Retinal pigment epithelial cell (primary cell): ENCODE data around the gene TEX2.

ENCODE experiments used
- DNase-seq: peaks from one replicate; pipeline ENCODE4 v3.0.0-alpha.2; 2010; ENCODE audit warnings: low read depth
- H3K4me3 ChIP-seq: 2 replicates; pipeline ENCODE4 v1.5.1; 2011; ENCODE audit warnings: mild to moderate bottlenecking, low read length, control low read depth, moderate library complexity
- TF ChIP-seq, protein P1 (sequence below): conservative IDR thresholded peaks from 2 replicates; pipeline ENCODE4 v1.5.1; 2011; ENCODE audit warnings: low read depth, low read length, control low read depth, inconsistent platforms

The TEX2 gene

DNA sequence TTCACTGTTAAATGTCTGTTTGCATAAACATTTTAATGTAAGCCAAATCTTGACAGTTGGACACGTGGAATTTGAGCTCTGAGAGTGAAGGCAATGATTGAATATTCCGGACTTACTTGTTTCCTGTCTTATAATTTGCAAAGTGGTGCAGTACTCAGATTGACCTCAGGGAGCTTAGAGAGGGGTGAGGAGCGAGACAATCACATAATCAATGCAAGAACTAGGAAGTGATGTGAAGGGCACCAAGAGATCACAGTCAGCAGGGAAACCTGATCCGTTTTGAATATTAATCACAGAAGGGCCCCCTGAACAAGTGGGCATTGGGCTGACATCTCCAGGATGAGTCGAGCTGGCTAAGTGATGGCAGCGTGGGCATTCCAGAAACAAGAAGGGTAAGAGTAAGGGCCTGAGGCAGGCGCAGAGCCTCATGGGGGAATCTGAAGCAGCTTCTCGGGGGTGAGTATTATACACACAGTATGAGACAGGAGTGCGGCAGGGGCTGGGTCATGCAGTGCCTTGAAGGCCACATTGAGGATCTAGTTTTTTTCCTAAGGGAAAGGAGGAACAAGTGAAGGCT is 26.1 kb downstream of the TEX2 start:
- DNase-seq: no peak
- H3K4me3 ChIP-seq: no peak overlapping the region
- TF ChIP-seq, protein P1, sequence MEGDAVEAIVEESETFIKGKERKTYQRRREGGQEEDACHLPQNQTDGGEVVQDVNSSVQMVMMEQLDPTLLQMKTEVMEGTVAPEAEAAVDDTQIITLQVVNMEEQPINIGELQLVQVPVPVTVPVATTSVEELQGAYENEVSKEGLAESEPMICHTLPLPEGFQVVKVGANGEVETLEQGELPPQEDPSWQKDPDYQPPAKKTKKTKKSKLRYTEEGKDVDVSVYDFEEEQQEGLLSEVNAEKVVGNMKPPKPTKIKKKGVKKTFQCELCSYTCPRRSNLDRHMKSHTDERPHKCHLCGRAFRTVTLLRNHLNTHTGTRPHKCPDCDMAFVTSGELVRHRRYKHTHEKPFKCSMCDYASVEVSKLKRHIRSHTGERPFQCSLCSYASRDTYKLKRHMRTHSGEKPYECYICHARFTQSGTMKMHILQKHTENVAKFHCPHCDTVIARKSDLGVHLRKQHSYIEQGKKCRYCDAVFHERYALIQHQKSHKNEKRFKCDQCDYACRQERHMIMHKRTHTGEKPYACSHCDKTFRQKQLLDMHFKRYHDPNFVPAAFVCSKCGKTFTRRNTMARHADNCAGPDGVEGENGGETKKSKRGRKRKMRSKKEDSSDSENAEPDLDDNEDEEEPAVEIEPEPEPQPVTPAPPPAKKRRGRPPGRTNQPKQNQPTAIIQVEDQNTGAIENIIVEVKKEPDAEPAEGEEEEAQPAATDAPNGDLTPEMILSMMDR: peak; percentile 37

DNA sequence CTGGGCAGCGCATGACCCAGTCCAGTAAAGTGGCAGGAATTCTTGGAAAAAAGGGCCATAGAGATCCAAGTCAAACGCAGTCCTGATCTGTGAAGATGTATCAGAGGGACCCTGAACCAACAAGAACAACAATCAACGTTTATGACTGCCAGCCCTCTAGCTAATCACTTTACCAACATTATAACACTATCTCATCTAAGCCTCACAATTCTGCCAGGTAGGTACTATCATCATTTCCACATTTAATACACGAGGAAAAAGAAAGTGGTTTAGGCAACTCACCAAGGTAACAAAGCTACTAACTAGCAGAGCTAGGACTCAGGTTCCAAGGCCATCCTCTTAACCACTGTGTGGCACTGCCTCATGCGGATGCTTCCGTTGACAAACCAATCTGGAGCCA is 28.1 kb downstream of the TEX2 start:
- TF ChIP-seq, protein P1: no peak
- DNase-seq: no peak
- H3K4me3 ChIP-seq: no peak overlapping the region

DNA sequence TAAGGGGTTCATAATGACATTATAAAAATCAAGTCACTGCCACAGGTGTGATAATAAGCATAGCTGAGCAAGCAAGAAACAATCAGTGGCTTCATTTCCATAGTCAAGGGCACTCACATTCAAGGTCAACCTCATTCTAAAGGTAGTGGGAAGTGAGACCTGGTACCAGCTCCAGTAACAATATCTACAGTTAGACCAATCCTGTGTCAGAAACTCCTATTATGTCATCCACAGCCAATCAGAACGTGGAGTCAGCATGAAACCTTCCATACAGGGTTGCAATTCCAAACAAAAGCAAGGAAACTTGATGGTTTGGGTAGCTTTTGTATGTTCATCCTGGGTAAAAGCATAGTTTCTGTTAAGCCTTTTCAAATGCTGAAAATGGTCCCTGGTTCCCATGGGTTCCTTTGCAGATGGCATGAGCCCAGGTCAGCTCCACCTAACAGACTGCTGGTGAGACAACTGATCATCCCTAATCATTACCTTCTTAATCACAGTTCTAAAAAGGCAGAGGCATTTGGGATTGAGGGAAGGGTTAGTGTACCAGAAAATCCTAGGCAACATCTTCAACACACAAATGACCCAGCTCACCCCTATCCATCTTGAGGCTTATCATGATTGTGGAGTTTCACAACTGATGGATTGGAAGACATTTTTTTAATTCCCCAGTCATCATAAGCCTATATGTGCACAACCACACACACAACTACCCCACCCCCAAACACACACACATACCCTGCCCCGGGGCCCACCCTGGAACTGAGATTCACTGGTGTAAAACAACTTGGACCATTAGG is 30.4 kb downstream of the TEX2 start:
- H3K4me3 ChIP-seq: no peak overlapping the region
- TF ChIP-seq, protein P1: no peak
- no peak for DNase-seq

DNA sequence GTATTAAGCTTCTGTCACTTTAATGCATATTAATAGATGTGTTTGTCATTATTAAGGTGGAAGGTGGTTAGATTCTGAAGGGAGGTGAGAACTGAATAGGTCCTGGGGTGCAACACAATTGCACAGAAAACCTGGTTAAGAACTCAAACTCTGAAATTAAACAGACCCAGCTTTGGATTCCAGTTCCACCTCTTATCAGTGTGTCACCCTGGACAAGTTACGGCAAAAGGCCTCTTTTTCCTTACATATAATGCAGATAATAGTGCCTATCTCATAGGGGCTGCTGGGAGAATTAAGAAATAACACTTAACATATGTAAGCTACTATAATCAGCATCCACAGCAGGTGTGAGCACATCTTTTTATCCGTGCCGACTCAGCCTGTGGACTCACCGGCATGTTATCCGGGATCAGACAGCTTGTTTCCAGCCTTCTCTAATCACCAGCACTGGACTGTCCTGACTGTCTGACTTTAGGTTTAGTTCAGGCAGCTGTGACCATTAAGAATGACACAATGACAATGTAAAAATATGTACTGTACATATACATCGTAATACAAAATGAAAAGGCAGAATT is 31.4 kb downstream of the TEX2 start:
- TF ChIP-seq, protein P1: no peak
- no peak overlapping the region for H3K4me3 ChIP-seq
- no peak for DNase-seq

DNA sequence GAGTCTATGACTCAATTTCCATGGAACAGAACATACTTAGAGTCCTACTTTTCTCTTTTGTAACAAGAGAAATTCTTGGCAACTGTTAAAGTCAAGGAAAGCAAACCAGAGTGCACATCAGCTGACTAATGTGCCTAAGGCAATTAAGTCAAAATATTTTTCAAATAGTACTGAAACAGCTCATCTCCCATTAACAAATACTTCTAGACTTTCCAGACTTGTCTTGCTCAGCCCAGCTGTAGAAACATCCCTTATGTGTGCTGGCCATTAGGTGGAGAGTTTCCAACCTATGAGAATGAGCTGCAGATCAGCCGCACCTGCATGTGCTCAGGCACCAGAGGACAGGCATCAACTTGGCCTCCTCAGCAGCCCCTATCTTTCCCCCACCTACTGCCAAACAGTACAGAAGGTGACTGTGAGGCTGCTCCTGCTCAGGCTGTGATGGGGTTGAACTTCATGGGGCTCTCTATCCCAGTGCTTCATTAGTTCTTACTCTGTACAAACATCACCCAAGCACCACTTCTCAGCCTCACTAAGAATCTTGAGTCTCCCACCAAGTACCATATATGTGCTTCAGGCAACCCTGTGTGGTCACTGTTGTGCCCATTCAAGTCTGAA is 32.2 kb downstream of the TEX2 start:
- TF ChIP-seq, protein P1: no peak
- no peak overlapping the region for H3K4me3 ChIP-seq
- peak; percentile 72 for DNase-seq

DNA sequence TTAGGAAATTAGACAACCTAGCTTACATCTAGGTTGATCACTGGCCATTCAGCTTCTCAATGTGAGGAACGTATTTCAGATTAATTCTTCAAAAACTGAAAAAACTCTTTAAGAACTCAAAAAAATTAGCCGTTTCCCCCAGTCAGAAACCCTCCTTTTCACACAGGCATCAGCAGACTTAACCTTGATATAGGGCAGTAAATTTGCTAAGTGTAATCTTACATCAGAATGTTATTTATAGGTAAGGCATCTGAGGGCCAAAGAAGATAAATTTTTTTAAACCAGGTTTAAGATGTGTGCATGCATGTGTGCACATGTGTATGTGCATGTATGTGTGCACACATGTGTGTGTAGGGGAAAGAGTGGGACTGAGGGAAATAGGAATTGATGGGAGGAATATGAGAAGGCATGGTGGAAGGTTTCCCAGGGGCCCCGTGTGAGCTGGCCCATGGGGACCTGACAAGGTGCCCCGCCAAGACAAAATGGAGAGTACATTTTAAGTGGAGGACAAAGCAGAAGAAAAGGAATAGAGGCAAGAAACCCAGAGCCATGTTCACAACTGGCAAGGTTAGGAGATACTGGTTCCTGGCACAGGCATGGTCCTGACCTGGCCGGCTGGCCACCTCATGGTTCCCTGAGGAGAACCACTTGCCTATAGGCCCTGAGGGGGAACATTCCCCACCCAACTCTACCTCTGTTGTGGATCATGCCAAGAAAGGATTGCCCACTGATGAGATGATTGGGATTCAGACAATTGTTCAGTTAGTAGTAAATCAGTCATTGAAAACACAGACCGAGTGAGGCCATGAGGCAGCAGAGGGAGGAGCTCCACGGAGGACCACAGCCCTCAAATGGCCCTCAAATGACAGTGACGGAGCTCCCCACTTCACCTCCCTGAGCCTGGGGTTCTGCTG is 33.0 kb downstream of the TEX2 start:
- TF ChIP-seq, protein P1: no peak
- no peak overlapping the region for H3K4me3 ChIP-seq
- no peak for DNase-seq
